Muscle layer of duodenum (tissue), 2 donors: ENCODE results near the gene CHI3L2.

Source experiments
- H3K27ac ChIP-seq: one replicate; pipeline ENCODE4 v1.7.0; 2013; ENCODE audit warnings: mild to moderate bottlenecking, low read length
- H3K27me3 ChIP-seq: one replicate; pipeline ENCODE4 v1.7.0; 2013; ENCODE audit warnings: low read depth, mild to moderate bottlenecking, control low read depth, low read length
- H3K36me3 ChIP-seq, 2 donors: one replicate each; pipeline ENCODE4 v1.7.0; 2013; ENCODE audit warnings: low read length in 2 of 2, control low read depth in 1 of 2, mild to moderate bottlenecking in 1 of 2; ENCODE audit not compliant: insufficient read depth in 2 of 2, control insufficient read depth in 1 of 2
- H3K4me1 ChIP-seq, 2 donors: one replicate each; pipeline ENCODE4 v1.7.0; 2013; ENCODE audit warnings: low read length in 2 of 2, mild to moderate bottlenecking in 2 of 2, control low read depth in 1 of 2, moderate library complexity in 1 of 2; ENCODE audit not compliant: insufficient read depth in 2 of 2, control insufficient read depth in 1 of 2
- H3K4me3 ChIP-seq, 2 donors: one replicate each; pipeline ENCODE4 v1.7.0; 2013; ENCODE audit warnings: low read length in 2 of 2, low read depth in 1 of 2, mild to moderate bottlenecking in 1 of 2
- H3K9me3 ChIP-seq, 2 donors: one replicate each; pipeline ENCODE4 v1.7.0; 2013; ENCODE audit warnings: low read length in 2 of 2, control low read depth in 1 of 2, mild to moderate bottlenecking in 1 of 2; ENCODE audit not compliant: control insufficient read depth in 1 of 2
- donor health status: healthy.

CHI3L2 gene

GRCh38 chr1:111289371-111289770 is 61.9 kb downstream of the CHI3L2 start:
- no peak overlapping the region for H3K4me3 ChIP-seq
- H3K4me1 ChIP-seq: no peaks in the 10 kb centered on the region
- no peaks in the 10 kb centered on the region for H3K9me3 ChIP-seq
- H3K27ac ChIP-seq: no peak overlapping the region
- H3K27me3 ChIP-seq: no peaks in the 10 kb centered on the region
- H3K36me3 ChIP-seq: no peaks in the 10 kb centered on the region

- H3K36me3 ChIP-seq: no peaks in the 10 kb centered on the region
- H3K4me3 ChIP-seq: no peak overlapping the region
- no peak overlapping the region for H3K27ac ChIP-seq
- no peaks in the 10 kb centered on the region for H3K4me1 ChIP-seq
- no peaks in the 10 kb centered on the region for H3K9me3 ChIP-seq
- H3K27me3 ChIP-seq: no peaks in the 10 kb centered on the region
Observed at GRCh38 chr1:111290104-111290503, 62.6 kb downstream of the CHI3L2 start.

- Histone ChIP-seq H3K4me3 (no peak within 1 kb of the TSS), H3K9me3 (no peaks in the 10 kb centered on the region), H3K27me3 (no peaks in the 10 kb centered on the region), H3K27ac (no peak within 1 kb of the TSS), H3K36me3 (no peaks in the 10 kb centered on the region), H3K4me1 (no peaks in the 10 kb centered on the region)
Observed at GRCh38 chr1:111290630-111291029, 63.1 kb downstream of the CHI3L2 start, which contains the start of gene CHIA. Gene CHIA, plus strand, starts transcription at chr1:111290851. Its CDS starts 19,617 bp downstream, at chr1:111310468.
